ENCODE results near the gene SPEG.

DNA sequence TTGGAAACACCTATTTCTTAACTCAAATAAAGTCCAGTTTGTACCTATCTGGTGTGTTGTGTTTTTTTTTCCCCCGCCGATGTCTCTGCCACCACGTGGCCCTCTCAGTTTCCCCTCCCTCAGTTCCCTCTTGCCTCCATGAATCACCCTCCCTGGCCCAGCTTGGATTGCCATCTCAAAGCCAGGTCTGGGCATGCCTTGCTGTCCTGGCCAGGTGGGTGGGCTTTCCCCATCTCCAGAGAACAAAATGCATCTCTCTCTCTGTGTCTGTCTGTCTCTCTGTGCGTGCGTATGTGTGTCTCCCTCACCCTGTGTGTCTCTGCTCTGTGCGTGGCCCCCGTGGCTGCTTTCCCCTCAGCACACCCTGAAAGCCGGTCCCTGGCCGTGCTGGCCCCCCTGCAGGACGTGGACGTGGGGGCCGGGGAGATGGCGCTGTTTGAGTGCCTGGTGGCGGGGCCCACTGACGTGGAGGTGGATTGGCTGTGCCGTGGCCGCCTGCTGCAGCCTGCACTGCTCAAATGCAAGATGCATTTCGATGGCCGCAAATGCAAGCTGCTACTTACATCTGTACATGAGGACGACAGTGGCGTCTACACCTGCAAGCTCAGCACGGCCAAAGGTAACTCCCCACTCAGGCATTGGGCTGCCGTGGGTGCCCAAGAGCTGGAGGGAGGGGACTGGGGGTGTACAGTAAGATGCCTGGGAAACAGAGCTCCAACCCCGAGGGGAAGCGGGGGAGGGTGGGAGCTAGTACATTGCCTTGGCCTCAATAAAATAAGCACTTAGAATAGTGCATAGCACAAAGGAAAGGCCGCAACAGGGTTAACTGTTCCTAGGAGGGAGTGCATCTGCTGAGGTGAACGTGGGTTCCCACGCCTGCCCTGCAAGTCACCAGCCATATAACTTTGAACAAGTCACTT lies 32.4 kb downstream of the SPEG start:
- TF ChIP-seq, protein P1, sequence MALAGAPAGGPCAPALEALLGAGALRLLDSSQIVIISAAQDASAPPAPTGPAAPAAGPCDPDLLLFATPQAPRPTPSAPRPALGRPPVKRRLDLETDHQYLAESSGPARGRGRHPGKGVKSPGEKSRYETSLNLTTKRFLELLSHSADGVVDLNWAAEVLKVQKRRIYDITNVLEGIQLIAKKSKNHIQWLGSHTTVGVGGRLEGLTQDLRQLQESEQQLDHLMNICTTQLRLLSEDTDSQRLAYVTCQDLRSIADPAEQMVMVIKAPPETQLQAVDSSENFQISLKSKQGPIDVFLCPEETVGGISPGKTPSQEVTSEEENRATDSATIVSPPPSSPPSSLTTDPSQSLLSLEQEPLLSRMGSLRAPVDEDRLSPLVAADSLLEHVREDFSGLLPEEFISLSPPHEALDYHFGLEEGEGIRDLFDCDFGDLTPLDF (CRISPR knock-in tag; IDR thresholded peaks at IDR 0.05), result no peak
- TF ChIP-seq CREB1 (CRISPR knock-in tag; IDR thresholded peaks at IDR 0.05) (no peak), CTCF (IDR thresholded peaks at IDR 0.05) (no peak), NFYB (CRISPR knock-in tag; conservative IDR thresholded peaks at IDR 0.05; ENCODE audit: low read depth) (no peak), ATF3 (CRISPR knock-in tag; conservative IDR thresholded peaks at IDR 0.05) (no peak), STAT6 (CRISPR knock-in tag; conservative IDR thresholded peaks at IDR 0.05; ENCODE audit: low read depth) (no peak)
